ENCODE measurements around the gene NCS1.

Gene NCS1

GRCh38 chr9:130149031-130149430 lies 23.2 kb upstream of the NCS1 start:
- DNase-seq, result no peak

- peak; percentile 15 for DNase-seq
Measured at GRCh38 chr9:130149654-130150286, 22.4 kb upstream of the NCS1 start.

GRCh38 chr9:130150779-130151382 lies 21.3 kb upstream of the NCS1 start:
- no peak for DNase-seq

DNA sequence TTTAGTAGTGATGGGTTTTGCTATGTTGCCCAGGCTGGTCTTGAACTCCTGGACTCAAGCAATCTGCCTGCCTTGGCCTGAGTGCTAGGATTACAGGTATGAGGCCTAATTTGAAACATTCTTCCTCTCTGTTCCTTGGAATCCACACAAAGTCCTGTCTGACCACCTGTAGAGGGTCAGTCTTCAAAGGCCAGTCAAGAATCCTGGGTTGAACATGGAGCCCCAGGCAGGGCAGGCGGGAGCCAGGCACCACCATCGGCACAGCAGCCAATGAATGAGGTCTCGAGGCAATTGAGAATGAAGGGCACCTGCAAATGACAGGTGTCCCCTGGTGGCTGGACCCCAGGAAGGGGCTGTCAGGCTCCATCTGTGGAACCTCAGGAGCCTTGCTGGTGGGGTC lies 17.4 kb upstream of the NCS1 start:
- DNase-seq, result no peak

DNA sequence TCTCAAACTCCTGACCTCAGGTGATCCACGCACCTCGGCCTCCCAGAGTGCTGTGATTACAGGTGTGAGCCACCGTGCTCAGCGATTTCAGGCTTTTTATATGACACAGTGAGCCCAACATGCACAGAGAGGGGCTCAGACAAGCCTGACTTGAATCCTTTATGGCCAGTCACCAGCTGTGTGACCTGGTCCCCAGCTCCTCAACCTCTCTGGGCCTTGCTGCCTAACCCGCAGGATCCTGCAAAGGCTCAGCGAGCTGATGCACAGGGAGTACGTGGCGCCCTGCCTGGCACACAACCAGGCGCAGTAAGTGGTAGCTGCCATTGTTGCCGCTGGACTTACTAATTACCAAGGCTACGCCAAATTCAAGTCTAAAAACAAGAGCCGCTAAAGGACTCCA lies 16.6 kb upstream of the NCS1 start:
- no peak for DNase-seq

DNA sequence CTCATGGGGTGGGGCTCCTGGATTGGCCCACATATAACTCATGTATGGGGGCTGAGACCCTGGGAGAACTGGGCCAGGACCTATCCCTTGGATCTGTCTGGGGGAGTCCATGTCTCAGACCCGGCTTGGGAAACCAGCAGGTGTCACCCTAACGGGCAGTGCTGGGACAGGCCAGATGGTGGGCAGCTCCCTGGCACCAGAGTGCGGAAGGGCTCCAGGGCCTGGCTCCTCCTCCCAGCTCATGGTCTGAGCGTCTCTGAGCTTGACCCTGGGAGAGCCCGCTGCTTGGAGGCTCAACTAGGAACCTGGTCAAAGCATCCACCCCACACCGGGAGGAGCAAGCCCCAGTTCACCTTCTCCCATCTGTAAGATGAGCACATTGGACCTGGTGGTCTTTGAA lies 15.5 kb upstream of the NCS1 start:
- no peak for DNase-seq

- no peak for DNase-seq
Measured at GRCh38 chr9:130157079-130157478, 15.1 kb upstream of the NCS1 start.

DNA sequence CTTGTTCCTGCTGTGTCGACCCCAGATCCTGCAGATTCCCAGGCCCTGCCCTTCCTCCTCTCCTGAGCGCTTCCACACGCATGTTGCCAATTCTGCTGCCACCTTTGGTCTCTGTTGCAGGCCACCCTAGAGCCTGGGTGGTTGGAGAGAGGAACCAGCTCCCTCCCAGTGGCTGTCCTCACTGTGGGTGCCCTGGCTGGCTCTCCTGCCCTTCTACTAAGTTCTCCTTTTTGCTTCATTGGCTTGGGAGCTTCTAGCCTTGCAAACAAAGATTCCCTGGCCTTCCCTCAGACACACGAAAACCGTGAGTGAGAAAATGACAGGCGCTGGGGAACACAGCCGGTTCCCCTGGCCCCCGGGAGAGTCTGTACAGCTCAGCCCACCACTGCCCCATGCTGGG lies 14.2 kb upstream of the NCS1 start:
- no peak for DNase-seq

DNA sequence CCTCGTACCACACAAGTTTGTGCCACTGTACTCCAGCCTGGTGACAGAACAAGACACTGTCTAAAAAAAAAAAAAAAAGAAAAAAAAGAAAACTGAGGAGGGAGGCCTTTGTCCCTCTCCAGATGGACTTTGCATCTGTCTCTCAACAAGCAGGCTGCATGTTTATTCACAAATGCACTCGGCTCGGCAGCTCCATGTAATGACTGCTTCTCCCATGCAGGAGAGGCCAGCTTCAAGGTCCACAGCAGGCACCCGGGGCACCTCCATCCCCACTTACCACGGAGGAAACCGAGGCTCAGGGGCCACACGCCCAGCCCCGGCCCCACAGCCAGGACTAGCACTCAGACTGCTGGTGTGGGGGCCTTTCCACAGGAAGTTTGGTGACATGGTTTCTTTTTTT lies 13.1 kb upstream of the NCS1 start:
- DNase-seq, result no peak

GRCh38 chr9:130159915-130160670 lies 12.1 kb upstream of the NCS1 start:
- DNase-seq, result no peak

- DNase-seq, result no peak
Measured at GRCh38 chr9:130160862-130161470, 11.2 kb upstream of the NCS1 start.

DNA sequence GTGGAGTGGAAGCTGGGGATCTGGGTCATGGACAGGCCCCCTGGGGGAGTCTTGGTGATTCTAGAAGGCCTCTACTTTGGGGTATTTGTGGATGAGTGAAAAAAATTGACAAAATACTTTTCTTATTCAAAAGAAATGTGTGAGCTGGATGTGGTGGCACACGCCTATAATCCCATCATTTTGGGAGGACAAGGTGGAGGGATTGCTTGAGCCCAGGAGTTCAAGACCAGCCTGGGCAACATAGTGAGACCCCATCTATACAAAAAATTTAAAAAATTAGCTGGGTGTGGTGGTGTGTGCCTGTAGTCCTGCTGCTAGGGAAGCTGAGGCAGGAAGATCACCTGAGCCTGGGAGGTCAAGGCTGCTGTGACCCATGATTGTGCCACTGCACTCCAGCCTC lies 6.6 kb upstream of the NCS1 start:
- DNase-seq, result no peak

DNA sequence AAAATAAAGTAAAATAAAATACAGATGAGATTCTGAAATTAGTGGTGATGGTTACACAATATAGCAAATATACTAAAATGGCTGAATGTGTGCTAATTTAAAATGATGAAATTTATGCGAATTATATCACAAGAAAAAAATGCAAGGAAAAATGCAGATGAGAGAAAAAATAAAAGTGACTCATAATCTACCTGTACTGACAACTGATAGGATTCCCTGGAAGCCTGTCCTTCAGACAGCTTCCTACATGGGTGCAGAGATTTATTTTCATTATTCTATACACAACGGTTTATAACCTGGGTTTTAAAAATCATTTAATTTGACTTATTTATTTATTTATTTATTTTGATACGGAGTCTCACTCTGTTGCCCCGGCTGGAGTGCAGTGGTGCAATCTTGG lies 5.8 kb upstream of the NCS1 start:
- DNase-seq, result no peak

GRCh38 chr9:130167927-130168326 lies 4.3 kb upstream of the NCS1 start:
- peak; percentile 22 for DNase-seq

GRCh38 chr9:130171226-130172148 lies 717 bp upstream of the NCS1 start:
- DNase-seq, result no peak

- peak; percentile 39 for DNase-seq
Measured at GRCh38 chr9:130172858-130173665, 858 bp downstream of the NCS1 start.

GRCh38 chr9:130173666-130173983 lies 1.4 kb downstream of the NCS1 start:
- no peak for DNase-seq

DNA sequence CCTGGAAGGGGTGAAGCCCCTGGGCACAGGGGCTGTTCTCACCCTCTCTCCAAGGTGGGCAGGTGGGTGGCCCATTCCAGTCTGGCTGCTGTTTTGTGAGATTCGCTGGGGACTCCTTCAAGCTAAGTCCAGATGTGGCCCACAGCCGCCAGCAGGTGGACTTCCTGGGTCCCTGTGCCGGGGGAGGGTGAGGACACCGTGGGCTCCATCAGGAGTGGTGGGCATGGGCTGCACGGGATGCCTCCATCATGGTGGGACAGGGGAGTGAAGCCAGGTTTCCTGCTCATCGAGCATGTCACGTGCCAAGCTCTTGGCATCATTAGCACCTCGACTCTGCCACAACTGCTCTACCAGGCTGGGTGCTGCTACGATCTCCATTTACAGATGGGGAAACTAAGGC lies 1.8 kb downstream of the NCS1 start:
- no peak for DNase-seq

GRCh38 chr9:130174920-130175321 lies 2.7 kb downstream of the NCS1 start:
- DNase-seq, result no peak

- no peak for DNase-seq
Measured at GRCh38 chr9:130175355-130175754, 3.2 kb downstream of the NCS1 start.

GRCh38 chr9:130176760-130177159 lies 4.6 kb downstream of the NCS1 start:
- DNase-seq, result no peak
